Keratinocyte (primary cell): Measurements from ENCODE around the gene TBPL2.

ENCODE experiments used
- EZH2 ChIP-seq: IDR thresholded peaks from one replicate; pipeline ENCODE4 v1.6.1; 2012; ENCODE audit warnings: inconsistent platforms, mild to moderate bottlenecking, low read length, moderate library complexity
- TF ChIP-seq, protein P1 (sequence below), 3 experiments: IDR thresholded peaks in 1 of 3; conservative IDR thresholded peaks in 1 of 3; optimal IDR thresholded peaks in 1 of 3; 2 replicates in 2 of 3; 3 replicates in 1 of 3; pipeline versions ENCODE3 to v1.5.1; 2011; ENCODE audit warnings: low read length in 3 of 3, mild to moderate bottlenecking in 3 of 3, moderate library complexity in 2 of 3, control low read depth in 1 of 3, inconsistent platforms in 1 of 3; ENCODE audit not compliant: insufficient read depth in 2 of 3; ENCODE audit errors: extremely low read depth in 1 of 3

GRCh38 chr14:55388160-55388559, 52.3 kb downstream of the TBPL2 start:
- TF ChIP-seq, protein P1, sequence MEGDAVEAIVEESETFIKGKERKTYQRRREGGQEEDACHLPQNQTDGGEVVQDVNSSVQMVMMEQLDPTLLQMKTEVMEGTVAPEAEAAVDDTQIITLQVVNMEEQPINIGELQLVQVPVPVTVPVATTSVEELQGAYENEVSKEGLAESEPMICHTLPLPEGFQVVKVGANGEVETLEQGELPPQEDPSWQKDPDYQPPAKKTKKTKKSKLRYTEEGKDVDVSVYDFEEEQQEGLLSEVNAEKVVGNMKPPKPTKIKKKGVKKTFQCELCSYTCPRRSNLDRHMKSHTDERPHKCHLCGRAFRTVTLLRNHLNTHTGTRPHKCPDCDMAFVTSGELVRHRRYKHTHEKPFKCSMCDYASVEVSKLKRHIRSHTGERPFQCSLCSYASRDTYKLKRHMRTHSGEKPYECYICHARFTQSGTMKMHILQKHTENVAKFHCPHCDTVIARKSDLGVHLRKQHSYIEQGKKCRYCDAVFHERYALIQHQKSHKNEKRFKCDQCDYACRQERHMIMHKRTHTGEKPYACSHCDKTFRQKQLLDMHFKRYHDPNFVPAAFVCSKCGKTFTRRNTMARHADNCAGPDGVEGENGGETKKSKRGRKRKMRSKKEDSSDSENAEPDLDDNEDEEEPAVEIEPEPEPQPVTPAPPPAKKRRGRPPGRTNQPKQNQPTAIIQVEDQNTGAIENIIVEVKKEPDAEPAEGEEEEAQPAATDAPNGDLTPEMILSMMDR (optimal IDR thresholded peaks at IDR 0.05 in 1 of 3, IDR thresholded peaks at IDR 0.05 in 1 of 3, conservative IDR thresholded peaks at IDR 0.05 in 1 of 3; ENCODE audit: extremely low read depth in 1 of 3, insufficient read depth in 2 of 3, low read length in 3 of 3), result no peak
- no peak for TF ChIP-seq EZH2
